HG03045 (cell line): Measurements from ENCODE around the gene RAD21L1.

Source experiments
- ATAC-seq: cut with Tn5 transposase; IDR thresholded peaks from one replicate; pipeline ENCODE4 v1.9.1; 2021; ENCODE audit warnings: mild to moderate bottlenecking, moderate library complexity; ENCODE audit not compliant: unreplicated experiment

The RAD21L1 gene

DNA sequence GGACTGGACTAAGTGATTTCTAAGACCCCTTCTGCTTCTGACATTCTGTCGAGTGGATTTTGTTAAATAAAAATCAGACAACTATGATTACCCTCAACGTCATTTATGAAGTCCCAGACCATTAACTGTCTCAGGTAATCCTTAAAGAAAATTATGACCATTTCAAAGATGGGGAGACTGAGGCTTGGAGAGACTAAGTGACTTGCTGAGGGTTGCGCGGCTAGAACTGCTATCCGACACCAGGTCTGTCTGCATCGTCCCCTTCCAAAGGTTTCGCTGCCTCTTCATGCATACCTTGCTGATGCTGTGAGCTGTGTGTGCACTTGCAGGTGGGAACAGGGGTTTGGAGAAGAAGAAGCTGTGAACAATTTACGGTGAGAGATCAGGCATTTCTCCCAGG is 43.4 kb downstream of the RAD21L1 start:
- ATAC-seq, result no peak

DNA sequence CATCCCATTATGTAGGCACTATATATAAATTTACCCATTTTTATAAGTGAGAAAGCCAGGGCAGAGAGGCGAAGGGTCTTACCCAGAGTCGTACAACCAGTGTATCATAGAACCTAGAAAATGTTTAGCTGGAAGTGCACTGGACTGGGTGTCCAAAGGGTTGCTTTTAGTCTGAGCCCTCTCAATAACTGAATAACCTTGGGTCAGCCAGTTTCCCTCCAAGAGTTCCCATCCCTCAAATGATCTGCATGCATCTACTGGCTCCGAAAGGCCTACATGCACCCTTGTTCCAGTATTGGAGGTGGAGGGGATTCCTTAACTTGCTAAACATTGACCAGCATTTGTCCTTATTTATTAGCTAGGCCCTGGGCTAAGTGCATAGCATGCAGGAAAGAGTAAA is 44.0 kb downstream of the RAD21L1 start:
- no peak for ATAC-seq

DNA sequence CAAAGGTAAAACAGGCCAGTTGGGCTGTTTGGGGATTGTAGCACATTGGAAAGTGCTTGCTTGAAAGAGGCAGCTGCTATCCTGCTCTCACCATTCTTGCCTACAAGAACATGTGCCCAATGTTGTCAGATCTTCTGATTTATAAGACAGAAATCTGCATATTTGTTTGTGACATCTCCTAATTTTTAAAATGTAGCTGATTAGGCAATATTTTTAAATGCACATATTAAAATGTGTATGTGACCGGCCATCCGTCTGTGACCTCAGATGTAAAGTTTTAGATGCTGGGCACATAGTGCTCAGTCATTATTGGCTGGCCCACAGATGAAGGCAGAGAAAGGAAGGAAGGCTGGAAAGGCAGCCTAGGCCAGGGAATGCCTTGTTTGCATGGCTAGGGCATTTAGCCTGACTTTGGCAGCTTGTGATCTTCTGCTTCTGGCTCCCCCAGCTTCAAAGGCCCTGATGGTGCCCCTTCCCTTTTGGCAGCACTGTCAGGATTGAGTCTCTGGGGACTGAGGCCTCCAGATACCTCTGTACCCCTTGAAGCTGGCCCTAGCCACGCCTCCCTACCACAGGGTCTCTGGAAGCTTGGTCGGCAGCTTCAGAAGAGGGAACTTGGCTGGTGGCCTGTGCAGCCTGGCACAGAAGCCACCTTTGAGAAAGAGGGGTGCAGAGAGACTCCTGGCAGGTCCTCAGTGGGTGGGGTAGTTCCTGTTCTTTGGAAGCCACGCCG is 46.7 kb downstream of the RAD21L1 start:
- ATAC-seq, result no peak

DNA sequence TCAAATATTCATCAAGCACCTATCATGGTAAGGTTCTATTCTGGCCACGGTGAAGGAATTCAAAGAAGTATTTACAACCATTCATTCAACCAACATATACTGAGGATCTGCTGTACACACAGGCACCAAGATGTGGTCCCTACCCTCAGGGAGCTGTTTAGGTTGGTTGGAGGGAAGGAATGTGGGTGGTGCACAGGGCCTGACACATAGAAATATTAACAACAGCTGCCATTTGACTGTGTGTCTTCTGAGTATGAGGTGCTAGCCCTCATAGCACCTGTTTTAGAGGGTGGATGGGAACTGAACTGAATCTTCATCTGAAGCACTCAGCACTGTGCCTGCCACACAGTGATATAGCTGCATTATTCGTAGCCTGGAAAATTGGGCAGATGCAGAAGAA is 47.5 kb downstream of the RAD21L1 start:
- ATAC-seq, result no peak

DNA sequence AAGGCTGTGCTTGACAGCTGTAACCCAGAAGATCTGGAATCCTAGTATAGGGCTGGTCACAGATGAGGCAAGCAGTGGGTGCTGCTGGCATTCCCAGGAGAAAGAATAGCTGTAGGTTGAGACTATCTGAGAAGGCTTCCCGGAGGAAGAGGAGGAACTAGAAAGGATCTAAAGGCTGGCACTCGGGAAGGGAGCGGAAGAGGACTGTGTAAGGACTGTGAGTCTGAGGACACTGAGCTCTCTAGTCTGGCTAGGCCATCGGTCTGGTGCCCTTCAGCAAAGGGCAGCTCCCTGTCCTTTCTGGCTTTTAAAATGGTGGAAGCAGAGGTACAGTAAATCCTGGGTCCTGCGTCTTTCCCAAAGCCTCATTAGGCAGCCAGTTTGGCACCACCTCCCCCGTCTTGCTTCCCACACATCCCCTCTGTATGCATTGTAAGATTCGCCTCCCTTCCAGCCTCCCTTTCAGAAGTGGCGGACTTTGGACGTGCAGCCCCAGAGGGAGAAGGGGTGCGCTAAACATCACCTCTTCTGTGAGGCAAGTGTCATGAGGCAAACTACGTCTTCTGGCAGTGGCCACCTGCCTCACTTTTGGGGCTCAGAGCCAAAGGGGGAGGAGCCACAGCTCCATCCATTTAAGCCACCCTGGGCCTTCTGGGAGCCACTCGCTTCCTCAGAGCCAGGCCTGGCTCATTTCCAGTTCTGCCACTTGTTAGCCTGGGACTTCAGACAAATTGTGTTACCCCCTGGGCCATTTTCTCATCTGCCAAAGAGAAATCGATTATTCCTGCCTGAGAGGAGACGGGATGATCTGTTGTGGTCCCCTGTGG is 48.9 kb downstream of the RAD21L1 start:
- no peak for ATAC-seq

DNA sequence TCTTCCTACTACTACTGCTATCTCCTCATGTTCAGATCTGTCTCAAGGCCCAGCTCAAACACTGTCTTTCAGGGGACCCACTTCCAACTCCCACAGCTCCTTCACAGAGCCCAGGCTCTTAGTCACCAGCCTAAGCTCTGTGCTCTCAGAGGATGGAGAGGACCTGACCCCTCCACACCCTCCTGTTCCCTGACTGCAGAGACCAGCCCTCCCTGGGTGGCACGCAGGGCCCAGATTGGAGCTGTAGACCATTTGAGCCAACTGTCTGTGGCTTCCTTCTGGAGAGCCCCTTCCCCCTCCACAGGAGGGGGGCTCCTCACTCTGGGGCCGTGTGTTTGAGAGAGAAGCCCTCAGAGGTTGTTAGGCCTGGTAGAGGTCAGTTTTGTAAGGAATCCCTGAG is 50.1 kb downstream of the RAD21L1 start:
- ATAC-seq, result no peak

DNA sequence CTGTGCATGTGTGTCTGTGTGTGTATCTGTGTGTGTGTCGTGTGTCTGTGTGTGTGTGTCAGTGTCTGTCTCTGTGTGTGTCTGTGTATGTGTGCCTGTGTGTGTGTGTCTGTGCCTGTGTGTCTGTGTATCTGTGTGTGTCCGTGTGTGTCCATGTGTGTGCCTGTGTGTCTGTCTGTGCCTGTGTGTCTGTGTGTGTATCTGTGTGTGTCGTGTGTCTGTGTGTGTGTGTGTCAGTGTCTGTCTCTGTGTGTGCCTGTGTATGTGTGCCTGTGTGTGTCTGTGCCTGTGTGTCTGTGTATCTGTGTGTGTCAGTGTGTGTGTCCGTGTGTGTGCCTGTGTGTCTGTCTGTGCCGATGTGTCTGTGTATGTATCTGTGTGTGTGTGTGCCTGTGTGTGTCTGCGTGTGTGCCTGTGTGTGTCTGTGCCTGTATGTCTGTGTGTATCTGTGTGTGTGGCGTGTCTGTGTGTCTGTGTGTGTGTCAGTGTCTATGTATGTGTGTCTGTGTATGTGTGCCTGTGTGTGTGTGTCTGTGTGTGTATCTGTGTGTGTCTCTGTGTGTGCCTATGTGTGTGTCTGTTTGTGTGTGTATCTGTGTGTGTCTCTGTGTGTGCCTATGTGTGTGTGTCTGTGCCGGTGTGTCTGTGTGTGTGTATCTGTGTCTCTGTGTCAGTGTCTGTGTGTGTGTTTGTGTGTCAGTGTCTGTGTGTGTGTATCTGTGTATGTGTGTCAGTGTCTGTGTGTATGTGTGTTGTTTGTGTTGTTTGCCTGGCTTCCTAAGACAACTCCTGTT is 51.9 kb downstream of the RAD21L1 start:
- no peak for ATAC-seq

DNA sequence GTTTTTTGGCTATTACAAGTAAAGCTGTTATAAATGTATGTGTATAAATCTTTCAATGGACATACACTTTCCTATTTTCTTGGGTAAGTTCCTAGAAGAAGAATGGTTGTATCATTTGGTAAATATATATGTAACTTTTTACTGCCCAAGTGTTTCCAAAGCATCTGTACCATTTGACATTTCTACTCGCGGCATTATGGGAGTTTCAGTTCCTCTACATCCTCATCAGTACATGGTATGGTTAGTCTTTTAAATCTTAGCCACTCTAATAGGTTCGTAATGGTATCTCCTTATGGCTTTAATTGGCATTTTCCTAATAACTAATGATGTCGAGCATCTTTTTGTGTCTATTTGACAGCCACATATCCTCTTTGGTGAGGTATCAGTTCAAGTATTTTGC is 53.1 kb downstream of the RAD21L1 start:
- ATAC-seq, result no peak

DNA sequence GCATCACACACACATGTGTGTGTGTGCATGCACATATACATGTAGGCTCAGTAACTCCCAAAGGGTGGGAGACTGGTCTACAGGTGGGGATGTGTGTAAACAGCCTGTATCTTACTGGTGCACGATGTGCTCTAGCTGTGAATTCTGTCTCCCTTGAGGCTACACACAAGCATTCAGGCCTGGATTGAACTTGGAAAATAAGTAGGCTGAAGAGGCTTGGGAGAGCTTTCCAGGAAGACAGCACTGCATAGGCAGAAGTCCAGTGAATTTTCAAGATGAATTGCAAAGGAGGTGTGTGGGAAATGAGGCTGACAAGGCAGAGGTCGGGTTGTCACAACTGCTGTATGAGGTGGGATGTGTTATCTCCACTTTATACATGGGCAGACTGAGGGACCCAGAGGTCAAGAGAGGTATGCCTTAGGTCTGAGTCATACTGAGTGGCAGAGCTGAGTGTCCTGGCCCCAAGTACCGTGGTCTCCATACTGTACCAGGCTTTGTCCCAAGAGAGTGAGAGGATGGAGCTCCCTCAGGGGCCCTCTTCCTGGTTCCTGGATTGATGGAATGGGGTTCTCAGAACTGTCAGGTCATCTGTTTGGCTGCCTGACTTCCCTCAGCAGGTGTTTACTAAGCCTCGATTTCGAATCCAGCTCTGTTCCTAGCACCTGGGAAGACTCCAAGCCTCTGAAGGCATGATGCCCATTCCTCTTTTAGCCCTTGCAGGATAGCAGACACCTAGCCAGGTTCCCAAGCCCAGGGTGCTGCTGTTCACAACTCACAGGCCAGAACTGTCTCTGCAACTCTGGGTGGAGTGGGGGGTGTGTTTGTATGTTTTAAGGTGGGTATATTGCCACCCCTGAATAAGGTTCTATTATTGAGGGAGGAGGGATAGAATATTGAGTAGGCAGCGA is 54.6 kb downstream of the RAD21L1 start:
- ATAC-seq, result no peak

DNA sequence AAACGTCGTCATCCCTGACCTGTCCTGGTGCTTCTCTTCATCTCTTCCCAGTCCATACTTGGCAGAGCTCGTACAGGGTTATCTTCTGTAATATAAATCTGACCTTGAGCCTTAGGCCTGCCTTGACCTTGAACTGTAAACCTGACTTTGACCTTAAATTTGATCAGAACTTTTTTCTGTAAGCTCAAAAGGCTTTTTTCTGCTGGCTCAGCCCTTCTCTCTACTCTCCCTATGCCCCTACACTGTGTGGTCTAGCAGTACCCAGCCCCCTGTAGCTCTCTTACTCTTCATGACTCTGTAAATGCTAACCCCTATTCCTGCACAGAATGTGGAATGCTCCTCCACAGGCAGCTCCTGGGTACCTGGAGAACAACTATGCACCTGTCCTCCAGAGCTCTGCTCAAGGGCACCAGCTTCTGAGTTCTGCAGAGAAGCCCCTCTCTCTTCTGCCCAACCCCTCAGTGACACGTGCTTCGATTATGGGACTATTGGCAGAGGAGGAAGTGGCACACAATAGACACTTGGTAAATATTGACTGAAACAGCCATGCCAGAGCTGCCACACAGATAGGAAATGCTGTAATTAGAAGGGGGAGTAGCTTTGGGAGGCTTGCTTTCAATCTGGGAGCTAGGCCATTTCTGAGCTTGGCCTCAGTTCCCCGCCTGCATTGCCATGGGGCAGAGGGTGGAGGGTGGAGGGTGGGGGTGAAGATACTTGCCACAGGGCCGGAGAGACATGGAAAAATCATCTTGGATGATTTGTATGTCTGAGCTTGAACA is 55.6 kb downstream of the RAD21L1 start:
- no peak for ATAC-seq

DNA sequence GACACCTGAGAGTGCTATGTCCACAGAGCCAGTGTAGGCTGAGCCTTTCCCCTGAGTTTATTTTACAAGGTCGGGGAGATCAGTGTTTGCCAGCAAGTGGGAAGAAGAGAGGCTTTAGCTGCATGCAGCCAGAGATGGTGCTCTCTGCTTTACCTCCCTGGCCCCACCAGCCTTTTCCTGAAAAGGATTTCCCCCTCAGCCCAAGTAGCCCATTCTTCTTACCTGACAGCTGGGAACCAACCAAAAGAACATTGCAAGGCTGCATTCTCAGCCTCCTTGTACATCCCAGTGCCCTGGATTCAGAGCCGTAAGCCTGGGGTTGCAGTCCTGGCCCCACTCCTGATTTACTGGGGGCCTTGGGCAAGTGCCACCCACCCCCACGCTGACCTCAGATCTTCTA is 57.1 kb downstream of the RAD21L1 start:
- ATAC-seq, result no peak

DNA sequence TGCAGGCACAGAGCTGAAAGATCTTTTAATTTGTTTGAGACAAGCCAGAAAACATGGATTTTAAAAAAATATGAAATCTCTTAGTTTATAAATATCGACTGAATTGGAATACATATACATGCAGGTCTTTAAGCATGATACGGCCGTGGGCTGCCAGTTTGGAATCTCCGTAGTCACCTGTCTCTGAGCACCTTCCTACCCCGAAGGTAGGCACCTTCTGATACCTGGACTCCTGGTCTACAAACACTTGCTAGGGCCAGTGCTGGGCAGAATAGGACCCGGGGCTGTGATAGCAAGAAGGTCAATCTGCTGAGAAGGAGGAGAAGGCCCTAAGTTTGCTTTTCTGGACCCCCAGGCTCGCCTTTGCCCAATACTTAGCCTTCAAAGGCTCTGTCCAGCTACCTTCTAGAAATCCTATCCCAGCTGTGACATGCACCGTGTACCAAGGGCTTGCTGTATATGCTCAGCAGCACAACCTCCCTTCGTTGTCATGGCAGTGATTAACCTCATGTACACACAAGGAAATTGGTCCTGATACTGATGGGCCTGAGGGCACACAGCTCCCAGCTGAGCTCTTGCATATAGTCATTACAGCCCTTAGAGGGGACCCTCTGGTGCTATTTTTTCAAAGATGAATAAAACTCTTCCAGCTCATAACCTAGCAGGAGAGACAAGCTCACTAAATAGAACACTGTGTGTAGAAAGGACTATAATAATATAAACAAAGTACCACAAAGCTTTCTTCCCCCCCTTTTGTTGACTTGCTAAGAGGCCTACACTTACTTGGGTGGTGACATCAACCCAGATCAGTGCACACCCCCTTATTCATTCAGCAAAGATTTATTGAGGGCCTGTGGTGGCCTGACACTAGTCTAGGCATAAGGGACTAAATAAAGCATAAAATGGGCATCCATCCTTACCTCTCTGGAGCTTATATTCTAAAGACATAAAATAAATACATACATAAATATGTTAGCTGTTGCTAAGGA is 58.0 kb downstream of the RAD21L1 start:
- no peak for ATAC-seq

DNA sequence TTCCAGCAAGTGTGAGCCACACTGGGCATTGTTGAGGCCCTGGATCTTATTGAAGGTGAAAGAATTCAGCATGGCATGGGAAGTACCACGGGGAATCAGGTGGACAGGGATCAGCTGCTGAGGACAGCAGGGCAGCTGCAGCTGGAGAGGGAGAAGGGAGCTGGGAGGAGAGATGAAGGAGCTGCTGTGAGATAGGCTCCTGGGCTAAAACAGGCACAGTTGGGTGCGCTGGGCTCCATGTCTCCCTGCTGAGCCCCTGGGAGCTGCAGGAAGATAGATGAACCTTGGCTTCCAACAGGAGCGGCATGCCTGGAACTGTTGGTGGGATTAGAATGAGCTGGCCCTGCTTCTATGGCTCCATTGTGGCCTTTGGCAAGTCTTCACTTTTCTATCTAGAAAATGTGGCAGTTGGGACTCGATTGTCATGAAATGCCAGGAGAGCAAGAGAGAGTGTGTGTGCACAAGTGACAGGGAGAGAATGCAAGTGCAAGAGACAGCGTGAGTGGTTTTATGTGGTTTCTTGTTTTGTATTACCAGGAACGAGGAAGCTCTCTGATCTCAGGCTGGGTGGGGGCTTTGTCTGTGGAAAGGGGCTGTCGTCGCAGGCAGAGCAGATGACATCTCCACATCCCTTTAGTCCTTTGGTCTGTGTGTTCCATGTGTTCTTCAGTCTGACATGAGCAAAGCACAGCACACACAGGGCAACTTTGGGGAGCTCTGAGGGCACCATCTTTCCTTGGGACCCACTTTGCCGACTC is 60.6 kb downstream of the RAD21L1 start:
- ATAC-seq, result no peak

DNA sequence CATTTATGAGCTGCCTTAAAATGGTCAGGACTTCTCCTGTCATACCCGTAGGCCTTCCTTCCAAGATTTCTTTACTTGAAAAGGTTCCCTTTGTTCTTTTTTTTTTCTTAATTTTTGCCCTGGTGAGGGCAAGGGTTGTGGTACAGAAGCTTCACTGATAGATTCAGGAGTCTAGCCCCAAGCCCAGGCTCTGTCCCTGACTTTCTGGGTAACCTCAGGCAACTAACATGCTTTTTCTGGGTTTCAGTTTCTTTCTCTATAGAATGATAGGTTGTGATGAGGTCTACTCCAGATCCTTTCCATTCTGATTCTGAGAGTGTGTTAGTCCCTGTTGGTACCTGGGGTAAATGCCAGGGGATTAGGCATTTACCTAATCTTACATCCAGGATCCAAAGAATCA is 61.5 kb downstream of the RAD21L1 start:
- no peak for ATAC-seq

DNA sequence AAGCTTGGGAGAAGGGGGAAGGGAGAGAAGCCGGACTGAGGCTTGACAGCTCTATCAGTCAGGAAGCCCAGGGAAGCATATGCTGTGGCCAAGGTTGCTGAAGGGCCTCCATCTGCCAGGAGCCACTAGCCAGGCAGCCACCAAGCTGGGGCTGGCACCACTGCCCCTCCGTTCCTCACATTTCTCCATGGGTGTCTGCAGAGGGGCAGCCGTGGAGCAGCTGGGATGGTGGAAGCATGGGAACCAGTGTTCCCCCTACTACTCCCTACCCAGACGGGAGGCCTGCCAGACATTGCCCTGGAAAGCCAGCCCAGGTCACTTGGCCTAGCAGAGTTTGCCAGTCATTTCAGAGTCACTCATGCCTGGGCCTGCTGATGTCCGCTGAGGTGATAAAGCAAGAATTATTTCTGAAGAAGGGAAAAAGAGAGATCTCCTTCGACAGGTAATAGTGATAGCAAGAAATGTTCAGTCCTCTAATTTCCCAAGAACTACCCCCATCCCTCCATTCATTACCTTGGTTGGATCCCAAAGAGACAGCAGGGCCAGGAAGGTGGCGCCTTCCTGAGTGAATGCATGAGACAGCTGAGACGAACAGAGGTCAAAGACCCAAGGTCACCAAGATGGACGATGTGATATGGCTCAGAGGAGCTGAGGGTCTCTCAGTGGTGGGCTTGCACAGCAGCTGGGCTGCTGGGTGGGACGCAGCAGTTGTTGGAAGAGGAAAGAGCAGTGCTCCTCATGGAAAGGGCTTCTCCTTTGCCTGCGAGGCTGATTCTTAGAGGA is 62.1 kb downstream of the RAD21L1 start:
- ATAC-seq, result no peak

DNA sequence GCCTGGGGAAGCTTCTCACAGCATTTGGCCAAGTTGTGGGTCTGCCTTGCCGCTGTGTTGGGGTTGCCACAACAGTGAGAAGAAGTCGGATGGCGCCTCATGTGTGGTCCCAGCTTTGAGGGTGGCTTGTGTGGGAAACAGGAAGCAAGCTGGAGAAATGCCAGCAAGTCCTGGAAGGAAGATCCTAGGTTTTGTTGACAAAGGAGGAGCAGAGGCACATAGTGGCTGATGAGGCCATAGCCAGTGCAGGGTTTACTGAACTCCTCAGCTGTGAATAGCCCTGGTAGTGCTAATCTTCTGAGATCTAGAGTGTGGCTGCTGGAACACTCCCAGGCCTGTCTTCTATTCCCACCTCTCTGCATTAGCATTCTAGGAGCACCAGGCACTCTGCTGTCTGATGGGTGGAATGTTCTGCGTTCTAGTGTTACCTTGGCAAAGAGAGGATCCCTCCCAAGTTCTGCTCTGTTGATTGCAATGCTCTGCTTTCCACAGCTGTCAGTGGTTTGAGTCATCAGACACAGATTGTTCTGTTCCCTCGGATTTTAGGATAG is 65.4 kb downstream of the RAD21L1 start:
- ATAC-seq, result no peak

DNA sequence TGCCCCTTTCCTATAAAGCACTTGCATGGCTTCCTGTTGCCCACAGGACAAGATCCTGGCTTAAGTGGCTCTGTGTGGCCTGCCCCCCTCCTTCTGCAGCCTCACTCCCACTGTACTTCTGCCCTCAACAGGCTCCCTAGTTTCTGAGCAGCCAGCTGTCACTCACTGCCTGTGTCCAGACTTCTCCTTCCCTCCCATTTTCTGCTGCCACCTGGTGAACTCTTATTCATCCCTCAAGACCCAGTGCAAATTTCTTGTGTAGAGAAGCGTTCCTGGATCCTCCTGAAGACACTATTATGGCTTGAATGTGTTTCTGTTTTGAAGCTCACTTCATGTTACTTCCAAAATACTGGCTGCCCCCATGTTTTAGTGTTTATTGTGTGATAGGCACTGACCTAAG is 66.8 kb downstream of the RAD21L1 start:
- no peak for ATAC-seq
